HepG2 (cell line): ENCODE data around the gene SEC11A. TPM values are rescaled to one million over a fixed set of nuclear protein-coding genes. Genes with fewer than 3 reads are reported as not detected.

Experiments used
- ARHGAP35 ChIP-seq: sonication (generic); formaldehyde crosslinking; IDR thresholded peaks from 2 replicates; pipeline ENCODE4 v1.9.0; 2022; ENCODE audit warnings: mild to moderate bottlenecking, inconsistent platforms, moderate library complexity, missing genetic modification reagents, borderline replicate concordance
- E2F2 ChIP-seq: sonication (generic); formaldehyde crosslinking; IDR thresholded peaks from 2 replicates; pipeline ENCODE4 v1.4.0; 2020; ENCODE audit warnings: missing genetic modification reagents, borderline replicate concordance
- ESRRA ChIP-seq: sonication (generic); formaldehyde crosslinking; IDR thresholded peaks from 2 replicates; pipeline ENCODE4 v1.5.1; 2020; ENCODE audit warnings: mild to moderate bottlenecking, low read depth, missing genetic modification reagents
- GFI1 ChIP-seq: sonication (generic); formaldehyde crosslinking; IDR thresholded peaks from 2 replicates; pipeline ENCODE4 v1.5.0; 2020; ENCODE audit warnings: missing genetic modification reagents, mild to moderate bottlenecking, borderline replicate concordance
- GZF1 ChIP-seq: sonication (generic); formaldehyde crosslinking; IDR thresholded peaks from 2 replicates; pipeline ENCODE4 v1.5.1; 2020; ENCODE audit warnings: mild to moderate bottlenecking, missing genetic modification reagents
- MAX ChIP-seq: IDR thresholded peaks from 2 replicates; pipeline ENCODE4 v1.6.1; 2012; ENCODE audit warnings: inconsistent platforms
- MEF2D ChIP-seq: sonication (generic); formaldehyde crosslinking; IDR thresholded peaks from 2 replicates; pipeline ENCODE4 v1.5.1; 2020; ENCODE audit warnings: mild to moderate bottlenecking, missing genetic modification reagents
- PAWR ChIP-seq: sonication (generic); formaldehyde crosslinking; IDR thresholded peaks from 2 replicates; pipeline ENCODE4 v1.4.0; 2020; ENCODE audit warnings: missing genetic modification reagents, mild to moderate bottlenecking, borderline replicate concordance
- POGZ ChIP-seq: sonication (generic); formaldehyde crosslinking; IDR thresholded peaks from 2 replicates; pipeline ENCODE4 v1.4.0; 2020; ENCODE audit warnings: mild to moderate bottlenecking, missing genetic modification reagents
- REST ChIP-seq, 2 experiments: IDR thresholded peaks; 2 replicates each; pipeline ENCODE4 v1.6.1; 2011 to 2012; ENCODE audit warnings: low read length in 2 of 2, borderline replicate concordance in 1 of 2, low read depth in 1 of 2, mild to moderate bottlenecking in 1 of 2, moderate library complexity in 1 of 2
- SNAPC2 ChIP-seq: sonication (generic); formaldehyde crosslinking; IDR thresholded peaks from 2 replicates; pipeline ENCODE4 v1.8.1; 2022; ENCODE audit warnings: mild to moderate bottlenecking, missing genetic modification reagents
- USF2 ChIP-seq, 2 experiments: sonication (generic) in 1 of 2; formaldehyde crosslinking in 1 of 2; IDR thresholded peaks; 2 replicates each; pipeline versions ENCODE4 v1.5.1 to v1.6.1; 2011 to 2020; ENCODE audit warnings: borderline replicate concordance in 1 of 2, low read depth in 1 of 2, low read length in 1 of 2, mild to moderate bottlenecking in 1 of 2, missing genetic modification reagents in 1 of 2, moderate library complexity in 1 of 2
- ZNF235 ChIP-seq: sonication (generic); formaldehyde crosslinking; IDR thresholded peaks from 2 replicates; pipeline ENCODE4 v1.8.1; 2023; ENCODE audit warnings: mild to moderate bottlenecking, missing genetic modification reagents, borderline replicate concordance
- ZNF251 ChIP-seq: sonication (generic); formaldehyde crosslinking; IDR thresholded peaks from 2 replicates; pipeline ENCODE4 v1.9.0; 2021; ENCODE audit warnings: mild to moderate bottlenecking, missing genetic modification reagents
- ZNF354B ChIP-seq: sonication (generic); formaldehyde crosslinking; IDR thresholded peaks from 2 replicates; pipeline ENCODE4 v1.8.0; 2022; ENCODE audit warnings: mild to moderate bottlenecking, missing genetic modification reagents
- ZNF367 ChIP-seq: sonication (generic); formaldehyde crosslinking; IDR thresholded peaks from 2 replicates; pipeline ENCODE4 v1.4.0; 2020; ENCODE audit warnings: missing genetic modification reagents, borderline replicate concordance
- ZNF468 ChIP-seq: sonication (generic); formaldehyde crosslinking; IDR thresholded peaks from 2 replicates; pipeline ENCODE4 v1.8.0; 2022; ENCODE audit warnings: mild to moderate bottlenecking, moderate library complexity, missing genetic modification reagents
- ZNF607 ChIP-seq: sonication (generic); formaldehyde crosslinking; IDR thresholded peaks from 2 replicates; pipeline ENCODE4 v1.5.1; 2020; ENCODE audit warnings: missing genetic modification reagents, mild to moderate bottlenecking, borderline replicate concordance
- ZNF619 ChIP-seq: sonication (generic); formaldehyde crosslinking; IDR thresholded peaks from 2 replicates; pipeline ENCODE4 v1.4.0; 2020; ENCODE audit warnings: mild to moderate bottlenecking, missing genetic modification reagents
- ZNF713 ChIP-seq: sonication (generic); formaldehyde crosslinking; IDR thresholded peaks from 2 replicates; pipeline ENCODE4 v1.4.0; 2020; ENCODE audit warnings: mild to moderate bottlenecking, missing genetic modification reagents
- ZNF780A ChIP-seq: sonication (generic); formaldehyde crosslinking; IDR thresholded peaks from 2 replicates; pipeline ENCODE4 v1.8.0; 2022; ENCODE audit warnings: mild to moderate bottlenecking, missing genetic modification reagents, moderate library complexity
- polyA plus RNA-seq, 8 experiments: library from polyadenylated mRNA; depleted of rRNA in 3 of 8; stranded (reverse) in 7 of 8; unstranded in 1 of 8; fragments of >200 nt; fragmentation: Illumina TruSeq in 4 of 8; extraction: Trizol in 4 of 8; gene quantifications; 2 replicates each; pipeline versions ENCODE4 v1.2.1 to v1.2.3, GENCODE V29; 2011 to 2016; ENCODE audit warnings: low read depth in 4 of 8, missing spikeins in 1 of 8, mixed read lengths in 1 of 8; ENCODE audit not compliant: insufficient read depth in 1 of 8
- total RNA-seq, 5 experiments: library from RNA; depleted of rRNA; stranded (reverse); fragments of >200 nt; fragmentation: Illumina TruSeq; extraction: Trizol; gene quantifications; 2 replicates each; pipeline ENCODE4 v1.2.3, GENCODE V29; 2016; ENCODE audit warnings: low read depth in 1 of 5

SEC11A gene
- total and polyA plus RNA-seq, 2 of the 13 experiments (the other 11 are each of a cell fraction or from before 2014, with no cell fraction given) = 141 to 230 TPM

- peak; percentile 50 for TF ChIP-seq MAX
- no peak for TF ChIP-seq ZNF235 (CRISPR knock-in tag)
- TF ChIP-seq GFI1 = no peak
- 0 out of 2 replicates have a peak, but pooled peaks have one; percentile 26 for TF ChIP-seq GZF1
- TF ChIP-seq PAWR (CRISPR knock-in tag) = no peak
- peak; percentile 75; the same call in 1 of the 2 replicates for TF ChIP-seq SNAPC2 (CRISPR knock-in tag)
- TF ChIP-seq ZNF619 (CRISPR knock-in tag) = peak; percentile 88
- 0 out of 2 replicates have a peak, but pooled peaks have one; percentile 23 for TF ChIP-seq ZNF607
- TF ChIP-seq ESRRA (CRISPR knock-in tag) = peak; percentile 56; the same call in 1 of the 2 replicates
- no peak for TF ChIP-seq ZNF367 (CRISPR knock-in tag)
- TF ChIP-seq ZNF354B (CRISPR knock-in tag) = no peak
- no peak for TF ChIP-seq ZNF713 (CRISPR knock-in tag)
- no peak for TF ChIP-seq E2F2 (CRISPR knock-in tag)
- TF ChIP-seq ZNF468 (CRISPR knock-in tag) = 0 out of 2 replicates have a peak, but pooled peaks have one; percentile 33
- no peak for TF ChIP-seq ZNF780A (CRISPR knock-in tag)
- TF ChIP-seq USF2 (IDR thresholded peaks at IDR 0.05; ENCODE audit: low read depth, low read length) = no peak
- no peak for TF ChIP-seq USF2 (CRISPR knock-in tag; IDR thresholded peaks at IDR 0.05; ENCODE audit: borderline replicate concordance)
- peak; percentile 76 for TF ChIP-seq MEF2D (CRISPR knock-in tag)
- TF ChIP-seq ARHGAP35 (CRISPR knock-in tag) = peak; percentile 41; the same call in 1 of the 2 replicates
- 0 out of 2 replicates have a peak, but pooled peaks have one; percentile 46 for TF ChIP-seq POGZ (CRISPR knock-in tag)
- no peak for TF ChIP-seq REST (IDR thresholded peaks at IDR 0.05; ENCODE audit: borderline replicate concordance in 1 of 2, low read depth in 1 of 2, low read length in 2 of 2)
- TF ChIP-seq ZNF251 (CRISPR knock-in tag) = no peak
These were observed 31.7 kb upstream of the SEC11A start (continued) for GRCh38 chr15:84747416-84748273.
